Activated CD4-positive, alpha-beta T cell treated with anti-CD3 and anti-CD28 coated beads, Interleukin-10, Interleukin-2, amounts not matched to agents 100 ng/mL and 50 ng/mL, durations not matched to agents 16 hours and 8 hours (primary cell): ENCODE data around the gene CTU1.
A peak's percentile ranks its signal among the peaks of the same experiment; 100 is the strongest.

Source experiments
- DNase-seq: peaks from one replicate; pipeline ENCODE4 v3.0.0-alpha.2; 2020

CTU1 gene

GRCh38 chr19:51102991-51103390 lies 5.2 kb downstream of the CTU1 start:
- no peak for DNase-seq

GRCh38 chr19:51101171-51101865 lies 6.9 kb downstream of the CTU1 start:
- no peak for DNase-seq

GRCh38 chr19:51100601-51101000 lies 7.6 kb downstream of the CTU1 start:
- DNase-seq = no peak

GRCh38 chr19:51099047-51099382 lies 9.2 kb downstream of the CTU1 start:
- no peak for DNase-seq

- DNase-seq = peak; percentile 27
These were observed 9.7 kb downstream of the CTU1 start for GRCh38 chr19:51098365-51099046.

- DNase-seq = no peak
These were observed 10.4 kb downstream of the CTU1 start for GRCh38 chr19:51097796-51098195.

- DNase-seq = peak; percentile 73
These were observed 11.0 kb downstream of the CTU1 start for GRCh38 chr19:51097166-51097738.

- DNase-seq = peak; percentile 26
These were observed 11.6 kb downstream of the CTU1 start for GRCh38 chr19:51096473-51097165.

- peak; percentile 29 for DNase-seq
These were observed 13.4 kb downstream of the CTU1 start for GRCh38 chr19:51094696-51095279.

GRCh38 chr19:51093510-51094345 lies 14.5 kb downstream of the CTU1 start:
- no peak for DNase-seq

GRCh38 chr19:51093101-51093500 lies 15.1 kb downstream of the CTU1 start:
- DNase-seq = no peak

GRCh38 chr19:51091895-51092873 lies 16.0 kb downstream of the CTU1 start:
- DNase-seq = no peak

GRCh38 chr19:51091126-51091525 lies 17.1 kb downstream of the CTU1 start:
- DNase-seq = no peak

GRCh38 chr19:51090471-51090870 lies 17.7 kb downstream of the CTU1 start:
- DNase-seq = no peak

GRCh38 chr19:51089786-51090185 lies 18.4 kb downstream of the CTU1 start:
- DNase-seq = no peak

- DNase-seq = no peak
These were observed 21.9 kb downstream of the CTU1 start for GRCh38 chr19:51086153-51086850.

- no peak for DNase-seq
These were observed 23.7 kb downstream of the CTU1 start for GRCh38 chr19:51084505-51084904.

GRCh38 chr19:51083783-51084182 lies 24.4 kb downstream of the CTU1 start:
- DNase-seq = no peak

- no peak for DNase-seq
These were observed 25.0 kb downstream of the CTU1 start for GRCh38 chr19:51083181-51083580.

GRCh38 chr19:51082611-51083010 lies 25.6 kb downstream of the CTU1 start, which contains the start of gene KLK14:
KLK14 (minus strand) TSS chr19:51082887; CDS start chr19:51082614, 273 bp downstream.
- DNase-seq = no peak
